Kidney (tissue), 22 donors: ENCODE results near the gene CCDC180. TPM values are rescaled to one million over a fixed set of nuclear protein-coding genes. Genes with fewer than 3 reads are reported as not detected.
A peak's percentile ranks its signal among the peaks of the same experiment; 100 is the strongest.
"Not testable (repeated sequence)": the region's sequence is repeated elsewhere in the genome, so short reads cannot be mapped to it uniquely, and the experiment has no call there.

Experiments used
- DNase-seq, 5 donors: peaks; one replicate each; pipeline ENCODE4 v3.0.0-alpha.2; 2013 to 2020
- FAIRE-seq: peaks from 2 replicates; lab custom pipeline; 2012; peaks lifted over from hg19 to GRCh38; lab: Jason Lieb, UNC
- H3K27ac ChIP-seq, 2 donors: one replicate each; pipeline ENCODE4 v1.7.0; 2013; ENCODE audit warnings: low read depth in 2 of 2, low read length in 2 of 2, inconsistent platforms in 1 of 2
- H3K27me3 ChIP-seq: one replicate; pipeline ENCODE4 v1.7.1; 2013; ENCODE audit warnings: low read length, inconsistent platforms; ENCODE audit not compliant: control insufficient read depth, insufficient read depth
- H3K36me3 ChIP-seq, 3 donors: one replicate each; pipeline versions ENCODE4 v1.7.0 to v1.7.1; 2013; ENCODE audit warnings: low read length in 3 of 3, control low read depth in 1 of 3, inconsistent platforms in 1 of 3; ENCODE audit not compliant: insufficient read depth in 3 of 3, control insufficient read depth in 2 of 3
- H3K4me1 ChIP-seq, 3 donors: one replicate each; pipeline versions ENCODE4 v1.7.0 to v1.7.1; 2013; ENCODE audit warnings: low read length in 3 of 3, inconsistent platforms in 1 of 3, low read depth in 1 of 3; ENCODE audit not compliant: control insufficient read depth in 2 of 3, insufficient read depth in 2 of 3
- H3K4me3 ChIP-seq, 3 donors: one replicate each; pipeline versions ENCODE4 v1.7.0 to v1.8.1; 2013; ENCODE audit warnings: low read length in 3 of 3, control low read depth in 1 of 3, inconsistent platforms in 1 of 3
- H3K9ac ChIP-seq, 3 donors: one replicate each; pipeline versions ENCODE4 v1.7.0 to v1.7.1; 2013; ENCODE audit warnings: low read length in 3 of 3, control low read depth in 1 of 3, inconsistent platforms in 1 of 3
- H3K9me3 ChIP-seq, 3 donors: one replicate each; pipeline versions ENCODE4 v1.7.0 to v1.7.1; 2013; ENCODE audit warnings: low read length in 3 of 3, control low read depth in 1 of 3, inconsistent platforms in 1 of 3; ENCODE audit not compliant: control insufficient read depth in 2 of 3, insufficient read depth in 1 of 3
- CTCF ChIP-seq: IDR thresholded peaks from 3 replicates; pipeline ENCODE4 v1.5.1; 2012; ENCODE audit warnings: mild to moderate bottlenecking, moderate library complexity, borderline replicate concordance; ENCODE audit not compliant: insufficient read depth; ENCODE audit errors: extremely low read depth
- intact Hi-C: fragments of 100-400 bp; cut with DNase I; formaldehyde crosslinking; loops from one replicate; pipeline ENCODE4 v1.11.1; 2022
- long read RNA-seq, 10 donors: library from polyadenylated mRNA in 1 of 10; unstranded in 1 of 10; transcript quantifications; one replicate each; pipeline ENCODE4 v2.0.0 and lab custom pipeline, GENCODE V29; 2021 to 2026
- polyA plus RNA-seq: library from polyadenylated mRNA; stranded (reverse); fragments of 350-450 nt; fragmentation: Illumina TruSeq; extraction: RNeasy Lipid Tissue Mini Kit (QIAGEN cat#74804); gene quantifications from one replicate; pipeline ENCODE4 v1.2.3, GENCODE V29; 2014; ENCODE audit warnings: low read depth, low replicate concordance; ENCODE audit not compliant: insufficient read depth
- total RNA-seq: library from RNA; stranded (reverse); fragmentation: NEBNext Ultra II Directional; extraction: Animal tissue kit (Norgen Biotek cat#: 25700); gene quantifications from one replicate; pipeline ENCODE4 v1.2.1, GENCODE V29; 2021
- donor health status: control.
- donor health status: control.
- donor health status: control.
- donor health status: control.
- donor health status: control.
- donor health status: DM: yes; HTN: yes; CAD: no.
- donor health status: Normal renal cell carcinoma (clear cell type).

Gene CCDC180
- total RNA-seq (8.8 TPM), polyA plus RNA-seq (3.8 TPM)
- long read RNA-seq, donor 1, partial matches to known transcripts = 0 of 2 reads
- long read RNA-seq, donor 1, other reads (novel, unspliced or antisense) = 0 of 2 reads
- long read RNA-seq, donor 2, partial matches to known transcripts = 0 of 1 reads
- long read RNA-seq, donor 2, other reads (novel, unspliced or antisense) = 0 of 1 reads
- long read RNA-seq, donor 3, partial matches to known transcripts = 0 of 2 reads
- long read RNA-seq, donor 3, other reads (novel, unspliced or antisense) = 0 of 2 reads
- long read RNA-seq, donor 4, partial matches to known transcripts = 0 of 2 reads
- long read RNA-seq, donor 4, other reads (novel, unspliced or antisense) = 0 of 2 reads
- long read RNA-seq, donor 5, partial matches to known transcripts = 0 of 1 reads
- long read RNA-seq, donor 5, other reads (novel, unspliced or antisense) = 0 of 1 reads
- long read RNA-seq, donor 6, partial matches to known transcripts = 0 of 2 reads
- long read RNA-seq, donor 6, other reads (novel, unspliced or antisense) = 0 of 2 reads
- long read RNA-seq, donor 7, partial matches to known transcripts = 0 of 1 reads
- long read RNA-seq, donor 7, other reads (novel, unspliced or antisense) = 1 of 1 reads
- long read RNA-seq, donor 8, partial matches to known transcripts = 0 of 1 reads
- long read RNA-seq, donor 8, other reads (novel, unspliced or antisense) = 0 of 1 reads
- long read RNA-seq, donor 9 = 0 reads
- long read RNA-seq, donor 10, partial matches to known transcripts = 0 of 1 reads
- long read RNA-seq, donor 10, other reads (novel, unspliced or antisense) = 0 of 1 reads

GRCh38 chr9:97307500-97308163, at the start of gene CCDC180:
Gene CCDC180, plus strand, starts transcription at chr9:97307659. Its CDS starts 405 bp downstream, at chr9:97308064.
- H3K4me1 ChIP-seq = peaks cover 0 to 11% (median 3%) of the 10 kb centered on the region in 3 donors
- intact Hi-C loops = no loop called here
- TF ChIP-seq CTCF = no peak
- no peaks in the 10 kb centered on the region for H3K27me3 ChIP-seq
- no peak within 1 kb of the TSS for H3K27ac ChIP-seq
- peaks cover 0 to 5% (median 0%) of the 10 kb centered on the region in 3 donors for H3K36me3 ChIP-seq
- no peaks in the 10 kb centered on the region for H3K9me3 ChIP-seq
- peak within 1 kb of the TSS; percentile 23 to 72 (median 59) for H3K4me3 ChIP-seq
- peak in 4 of 5 donors; percentile 16 to 74 (median 36) for DNase-seq
- peak within 1 kb of the TSS in 2 of 3 donors; percentile 37 to 49 for H3K9ac ChIP-seq
- FAIRE-seq = no peak

GRCh38 chr9:97259834-97260514, 47.5 kb upstream of the CCDC180 start:
- H3K27me3 ChIP-seq, H3K36me3 ChIP-seq, H3K9ac ChIP-seq, H3K9me3 ChIP-seq, H3K4me1 ChIP-seq, H3K27ac ChIP-seq, intact Hi-C loops, FAIRE-seq, H3K4me3 ChIP-seq: not testable (repeated sequence)
- DNase-seq = peak in 2 of 5 donors; percentile 1 to 3

GRCh38 chr9:97271292-97271691, 36.2 kb upstream of the CCDC180 start:
- Histone ChIP-seq H3K4me1 (no peaks in the 10 kb centered on the region), H3K36me3 (no peaks in the 10 kb centered on the region), H3K27ac (no peak overlapping the region), H3K27me3 (no peaks in the 10 kb centered on the region), H3K9me3 (no peaks in the 10 kb centered on the region), H3K9ac (no peak overlapping the region), H3K4me3 (no peak overlapping the region)
- FAIRE-seq (no peak), DNase-seq (no peak)
- intact Hi-C loops = no loop called here
- no peak for TF ChIP-seq CTCF
